ENCODE results near the gene MED8. TPM values are rescaled to one million over a fixed set of nuclear protein-coding genes. Genes with fewer than 3 reads are reported as not detected.

Gene MED8
- total and polyA plus RNA-seq, 9 of the 15 experiments (the other 6 are each of a cell fraction or from before 2014, with no cell fraction given), result 23.0 to 120 (median 56.4) TPM

- TF ChIP-seq ZNF740 (CRISPR knock-in tag; IDR thresholded peaks at IDR 0.05) (no peak), ZNF740 (tag; IDR thresholded peaks at IDR 0.05) (no peak), KAT7 (CRISPR knock-in tag; IDR thresholded peaks at IDR 0.05; ENCODE audit: borderline replicate concordance) (no peak), IRF2 (CRISPR knock-in tag; IDR thresholded peaks at IDR 0.05) (no peak), ZNF316 (IDR thresholded peaks at IDR 0.05) (peak; percentile 98), ZBTB11 (CRISPR knock-in tag; IDR thresholded peaks at IDR 0.05) (peak in 1 of 3 experiments; percentile 59; a peak in 2 of 6 replicates), CBX1 (IDR thresholded peaks at IDR 0.05; ENCODE audit: low read depth) (no peak), POLR3G (IDR thresholded peaks at IDR 0.05; ENCODE audit: extremely low read depth, insufficient read length, insufficient replicate concordance) (no peak), OTX1 (CRISPR knock-in tag; IDR thresholded peaks at IDR 0.05) (no peak), ZNF444 (CRISPR knock-in tag; IDR thresholded peaks at IDR 0.05) (no peak), PRDM10 (IDR thresholded peaks at IDR 0.05; ENCODE audit: partially characterized antibody) (no peak), SREBF1 (IDR thresholded peaks at IDR 0.05; ENCODE audit: borderline replicate concordance, low read depth, low read length) (no peak), PCBP2 (IDR thresholded peaks at IDR 0.05; ENCODE audit: low read depth, low read length, poor library complexity, severe bottlenecking) (no peak), E2F1 (CRISPR knock-in tag; IDR thresholded peaks at IDR 0.05) (0 out of 2 replicates have a peak, but pooled peaks have one; percentile 31), EP300 (IDR thresholded peaks at IDR 0.05; ENCODE audit: low read length) (peak; percentile 90), CBX2 (IDR thresholded peaks at IDR 0.05; ENCODE audit: insufficient read depth, low read length, poor library complexity, severe bottlenecking) (no peak), ZFPM2 (CRISPR knock-in tag; IDR thresholded peaks at IDR 0.05) (no peak), NBN (IDR thresholded peaks at IDR 0.05; ENCODE audit: low read depth) (peak; percentile 72; the same call in 1 of the 2 replicates), HDAC2 (IDR thresholded peaks at IDR 0.05) (peak; percentile 82; the same call in 1 of the 2 replicates)
Observed at GRCh38 chr1:43405219-43405875, 15.7 kb upstream of the MED8 start (continued).
